GM19193 (cell line): ENCODE results near the gene HBE1.

ENCODE experiments used
- POLR2A ChIP-seq: IDR thresholded peaks from 4 replicates; pipeline ENCODE4 v1.6.1; 2011; ENCODE audit not compliant: insufficient read depth, insufficient read length; ENCODE audit errors: extremely low read depth

HBE1 gene

DNA sequence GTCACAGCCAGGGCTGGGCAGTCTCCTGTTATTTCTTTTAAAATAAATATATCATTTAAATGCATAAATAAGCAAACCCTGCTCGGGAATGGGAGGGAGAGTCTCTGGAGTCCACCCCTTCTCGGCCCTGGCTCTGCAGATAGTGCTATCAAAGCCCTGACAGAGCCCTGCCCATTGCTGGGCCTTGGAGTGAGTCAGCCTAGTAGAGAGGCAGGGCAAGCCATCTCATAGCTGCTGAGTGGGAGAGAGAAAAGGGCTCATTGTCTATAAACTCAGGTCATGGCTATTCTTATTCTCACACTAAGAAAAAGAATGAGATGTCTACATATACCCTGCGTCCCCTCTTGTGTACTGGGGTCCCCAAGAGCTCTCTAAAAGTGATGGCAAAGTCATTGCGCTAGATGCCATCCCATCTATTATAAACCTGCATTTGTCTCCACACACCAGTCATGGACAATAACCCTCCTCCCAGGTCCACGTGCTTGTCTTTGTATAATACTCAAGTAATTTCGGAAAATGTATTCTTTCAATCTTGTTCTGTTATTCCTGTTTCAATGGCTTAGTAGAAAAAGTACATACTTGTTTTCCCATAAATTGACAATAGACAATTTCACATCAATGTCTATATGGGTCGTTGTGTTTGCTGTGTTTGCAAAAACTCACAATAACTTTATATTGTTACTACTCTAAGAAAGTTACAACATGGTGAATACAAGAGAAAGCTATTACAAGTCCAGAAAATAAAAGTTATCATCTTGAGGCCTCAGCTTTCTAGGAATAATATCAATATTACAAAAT is 18.6 kb upstream of the HBE1 start:
- no peak for TF ChIP-seq POLR2A

DNA sequence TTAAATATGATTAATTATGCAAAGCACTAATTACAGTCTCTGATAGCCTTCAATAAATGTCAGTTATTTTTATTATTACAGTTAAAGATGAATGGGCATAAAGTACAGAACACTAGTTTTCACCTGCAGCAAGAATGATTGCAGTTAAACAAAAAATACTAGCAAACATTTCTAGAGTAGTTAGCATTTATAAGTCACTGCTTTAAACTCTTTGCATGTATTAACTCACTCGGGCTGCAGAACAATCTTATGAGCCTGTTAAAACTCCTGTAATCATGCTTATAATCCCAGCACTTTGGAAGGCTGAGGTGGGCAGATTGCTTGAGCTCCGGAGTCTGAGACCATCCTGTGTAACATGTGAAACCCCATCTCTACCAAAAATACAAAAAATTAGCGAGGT is 17.2 kb upstream of the HBE1 start:
- TF ChIP-seq POLR2A: no peak

GRCh38 chr11:5286351-5286750 is 16.6 kb upstream of the HBE1 start:
- no peak for TF ChIP-seq POLR2A

GRCh38 chr11:5285703-5286340 is 16.1 kb upstream of the HBE1 start:
- TF ChIP-seq POLR2A: no peak

DNA sequence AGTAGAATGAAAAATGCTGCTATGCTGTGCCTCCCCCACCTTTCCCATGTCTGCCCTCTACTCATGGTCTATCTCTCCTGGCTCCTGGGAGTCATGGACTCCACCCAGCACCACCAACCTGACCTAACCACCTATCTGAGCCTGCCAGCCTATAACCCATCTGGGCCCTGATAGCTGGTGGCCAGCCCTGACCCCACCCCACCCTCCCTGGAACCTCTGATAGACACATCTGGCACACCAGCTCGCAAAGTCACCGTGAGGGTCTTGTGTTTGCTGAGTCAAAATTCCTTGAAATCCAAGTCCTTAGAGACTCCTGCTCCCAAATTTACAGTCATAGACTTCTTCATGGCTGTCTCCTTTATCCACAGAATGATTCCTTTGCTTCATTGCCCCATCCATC is 14.9 kb upstream of the HBE1 start:
- no peak for TF ChIP-seq POLR2A

- no peak for TF ChIP-seq POLR2A
These were observed 14.1 kb upstream of the HBE1 start for GRCh38 chr11:5283882-5284281.

DNA sequence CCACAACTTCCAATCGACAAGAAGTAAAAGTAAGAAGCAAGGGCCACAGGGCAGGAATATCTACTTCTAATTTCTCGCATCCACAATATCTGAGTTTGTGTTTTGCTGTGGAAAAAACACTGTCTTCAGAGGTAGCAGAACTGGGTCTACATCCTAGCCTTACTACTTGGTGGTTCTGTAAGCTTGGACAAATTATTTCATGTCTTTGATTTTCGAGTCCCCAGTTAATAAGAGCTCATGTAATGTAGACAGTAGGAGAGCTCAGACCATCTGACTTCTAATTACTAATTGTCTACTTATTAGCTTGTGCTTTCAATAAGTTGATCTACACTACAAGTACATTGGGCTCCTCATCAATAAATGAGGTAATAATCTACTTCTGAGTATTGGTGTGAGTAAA is 13.3 kb upstream of the HBE1 start:
- TF ChIP-seq POLR2A: no peak

GRCh38 chr11:5282628-5283027 is 12.9 kb upstream of the HBE1 start:
- TF ChIP-seq POLR2A: no peak

GRCh38 chr11:5281596-5281995 is 11.9 kb upstream of the HBE1 start:
- TF ChIP-seq POLR2A: no peak

GRCh38 chr11:5280582-5281102 is 10.9 kb upstream of the HBE1 start:
- no peak for TF ChIP-seq POLR2A

GRCh38 chr11:5279471-5280090 is 9.8 kb upstream of the HBE1 start:
- TF ChIP-seq POLR2A: no peak

- TF ChIP-seq POLR2A: no peak
These were observed 8.2 kb upstream of the HBE1 start for GRCh38 chr11:5277807-5278382.

GRCh38 chr11:5276697-5277096 is 7.0 kb upstream of the HBE1 start:
- TF ChIP-seq POLR2A: no peak

- TF ChIP-seq POLR2A: no peak
These were observed 5.8 kb upstream of the HBE1 start for GRCh38 chr11:5275369-5276110.

GRCh38 chr11:5274395-5274794 is 4.7 kb upstream of the HBE1 start:
- no peak for TF ChIP-seq POLR2A
